HepG2 (cell line): Measurements from ENCODE around the gene PML. TPM values are rescaled to one million over a fixed set of nuclear protein-coding genes. Genes with fewer than 3 reads are reported as not detected.

Experiments used
- ATAC-seq: fragments of 200-7000 bp; cut with Tn5 transposase; 3 replicates; pipeline ENCODE4 v1.9.1; 2020; ENCODE audit warnings: mild to moderate bottlenecking, moderate library complexity
- BruUV-seq: library from RNA; stranded (reverse); fragments of 400-500 nt; replicated peaks from 2 replicates; lab custom pipeline; 2021; lab: Mats Ljungman, UMichigan
- CTCF ChIA-PET: fragments of 300-600 bp; formaldehyde crosslinking; extraction: SDS; loops from one replicate; lab custom pipeline; 2021; ENCODE audit warnings: low total read pairs, inconsistent platforms, low intra/inter-chr PET ratio; lab: Yijun Ruan, JAX
- POLR2A ChIA-PET: fragments of 350-600 bp; sonication (Branson Sonifier 250); formaldehyde crosslinking; loops from one replicate; lab custom pipeline; 2020; ENCODE audit warnings: antibody characterized with exemption, inconsistent platforms; lab: Yijun Ruan, JAX
- DNase-seq: peaks from one replicate; pipeline ENCODE4 v3.0.0-alpha.2; 2015; ENCODE audit warnings: low spot score
- FAIRE-seq: peaks from 3 replicates; lab custom pipeline; 2011; peaks lifted over from hg19 to GRCh38; lab: Jason Lieb, UNC
- H2AFZ ChIP-seq: one replicate; pipeline ENCODE4 v1.6.1; 2011; ENCODE audit warnings: low read length, inconsistent platforms
- H3K27ac ChIP-seq: fragments of 300-600 bp; 3 replicates; pipeline ENCODE4 v1.8.0; 2011; ENCODE audit warnings: mixed run types, mild to moderate bottlenecking, mixed read lengths, low read length, inconsistent platforms; ENCODE audit not compliant: insufficient read depth; ENCODE audit errors: extremely low read length
- H3K27me3 ChIP-seq, 2 experiments: fragments of 200-600 bp in 1 of 2; 2 replicates in 1 of 2; 3 replicates in 1 of 2; pipeline versions ENCODE4 v1.6.0 to v1.8.0; 2011; ENCODE audit warnings: low read length in 2 of 2, mild to moderate bottlenecking in 2 of 2, moderate library complexity in 2 of 2, inconsistent platforms in 1 of 2; ENCODE audit not compliant: insufficient read depth in 2 of 2, control insufficient read depth in 1 of 2
- H3K36me3 ChIP-seq, 2 experiments: fragments of 200-600 bp in 1 of 2; replicated peaks in 1 of 2; 2 replicates in 1 of 2; 3 replicates in 1 of 2; pipeline versions ENCODE4 v1.5.1 to v1.8.0; 2011; ENCODE audit warnings: low read length in 2 of 2, inconsistent platforms in 1 of 2; ENCODE audit not compliant: insufficient read depth in 2 of 2, control insufficient read depth in 1 of 2
- H3K4me1 ChIP-seq: 2 replicates; pipeline ENCODE4 v1.5.1; 2012; ENCODE audit warnings: low read length, inconsistent platforms; ENCODE audit not compliant: insufficient read depth
- H3K4me2 ChIP-seq: 2 replicates; pipeline ENCODE4 v1.6.0; 2011; ENCODE audit warnings: low read depth, low read length, inconsistent platforms
- H3K4me3 ChIP-seq, 3 experiments: fragments of 200-600 bp in 1 of 3; sonication (generic), shearing (Covaris generic) in 1 of 3; replicated peaks in 1 of 3; 2 replicates each; pipeline ENCODE4 v1.5.1; 2011 to 2016; ENCODE audit warnings: low read length in 3 of 3, inconsistent platforms in 2 of 3, low read depth in 2 of 3, mild to moderate bottlenecking in 2 of 3, control low read depth in 1 of 3, mixed read lengths in 1 of 3; ENCODE audit not compliant: insufficient read depth in 1 of 3
- H3K79me2 ChIP-seq: one replicate; pipeline ENCODE4 v1.6.1; 2011; ENCODE audit warnings: low read length, inconsistent platforms; ENCODE audit not compliant: insufficient read depth
- H3K9ac ChIP-seq: 2 replicates; pipeline ENCODE4 v1.6.0; 2011; ENCODE audit warnings: mild to moderate bottlenecking, low read depth, low read length, inconsistent platforms; ENCODE audit not compliant: insufficient read depth
- H3K9me3 ChIP-seq: 2 replicates; pipeline ENCODE4 v1.5.1; 2012; ENCODE audit warnings: mild to moderate bottlenecking, low read length
- H4K20me1 ChIP-seq: 2 replicates; pipeline ENCODE4 v1.6.0; 2011; ENCODE audit warnings: inconsistent platforms, mild to moderate bottlenecking, low read length, moderate library complexity; ENCODE audit not compliant: insufficient read depth
- DRAP1 ChIP-seq: IDR thresholded peaks from 2 replicates; pipeline ENCODE4 v1.6.1; 2016; ENCODE audit warnings: missing genetic modification reagents, missing compliant biosample characterization
- FOSL2 ChIP-seq: sonication (generic); formaldehyde crosslinking; IDR thresholded peaks from 2 replicates; pipeline ENCODE4 v1.4.0; 2020; ENCODE audit warnings: missing genetic modification reagents
- KAT2B ChIP-seq: fragments of 150-350 bp; IDR thresholded peaks from 2 replicates; pipeline ENCODE4 v1.6.1; 2014; ENCODE audit warnings: low read depth, low read length, borderline replicate concordance
- KAT8 ChIP-seq: IDR thresholded peaks from 2 replicates; pipeline ENCODE4 v1.6.1; 2016; ENCODE audit warnings: missing genetic modification reagents, missing compliant biosample characterization
- KLF15 ChIP-seq: sonication (generic); formaldehyde crosslinking; IDR thresholded peaks from 2 replicates; pipeline ENCODE4 v1.8.1; 2023; ENCODE audit warnings: borderline replicate concordance, mild to moderate bottlenecking, inconsistent platforms, missing genetic modification reagents, mixed read lengths
- SYNCRIP ChIP-seq: fragments of 200-400 bp; formaldehyde crosslinking; IDR thresholded peaks from 2 replicates; pipeline ENCODE4 v1.6.1; 2018; ENCODE audit warnings: mild to moderate bottlenecking, low read depth, low read length; ENCODE audit not compliant: insufficient read depth
- THYN1 ChIP-seq: sonication (generic); formaldehyde crosslinking; IDR thresholded peaks from 2 replicates; pipeline ENCODE4 v1.8.1; 2023; ENCODE audit warnings: low read depth, mild to moderate bottlenecking, moderate library complexity, missing genetic modification reagents, borderline replicate concordance
- ZC3H13 ChIP-seq: sonication (generic); formaldehyde crosslinking; IDR thresholded peaks from 2 replicates; pipeline ENCODE4 v1.8.1; 2023; ENCODE audit warnings: mild to moderate bottlenecking, missing genetic modification reagents, moderate library complexity
- ZSCAN30 ChIP-seq: sonication (generic); formaldehyde crosslinking; IDR thresholded peaks from 2 replicates; pipeline ENCODE4 v1.5.0; 2020; ENCODE audit warnings: mild to moderate bottlenecking, missing genetic modification reagents
- WGBS: methylation state at CpG from one replicate; pipeline ENCODE4 v1.1.6; 2017; ENCODE audit warnings: low lambda C conversion rate; 5-methylcytosine and 5-hydroxymethylcytosine counted together
- in situ Hi-C: cut with HindIII; loops from 2 replicates; pipeline ENCODE4 v1.10.0; 2017; ENCODE audit warnings: low pct_unique_long_range_greater_than_20kb; ENCODE audit not compliant: extremely low pct_ligation_motif_present
- intact Hi-C: fragments of 100-400 bp; cut with micrococcal nuclease; formaldehyde crosslinking; loops from one replicate; pipeline ENCODE4 v1.10.0; 2022; ENCODE audit not compliant: unreplicated experiment
- polyA plus RNA-seq, 8 experiments: library from polyadenylated mRNA; depleted of rRNA in 3 of 8; stranded (reverse) in 7 of 8; unstranded in 1 of 8; fragments of >200 nt; fragmentation: Illumina TruSeq in 4 of 8; extraction: Trizol in 4 of 8; gene quantifications; 2 replicates each; pipeline versions ENCODE4 v1.2.1 to v1.2.3, GENCODE V29; 2011 to 2016; ENCODE audit warnings: low read depth in 4 of 8, missing spikeins in 1 of 8, mixed read lengths in 1 of 8; ENCODE audit not compliant: insufficient read depth in 1 of 8
- total RNA-seq, 5 experiments: library from RNA; depleted of rRNA; stranded (reverse); fragments of >200 nt; fragmentation: Illumina TruSeq; extraction: Trizol; gene quantifications; 2 replicates each; pipeline ENCODE4 v1.2.3, GENCODE V29; 2016; ENCODE audit warnings: low read depth in 1 of 5

PML gene
- total and polyA plus RNA-seq, 2 of the 13 experiments (the other 11 are each of a cell fraction or from before 2014, with no cell fraction given): 2.9 to 3.9 TPM

GRCh38 chr15:74032606-74033561 lies 38.4 kb downstream of the PML start:
- no peak for FAIRE-seq
- Histone ChIP-seq H3K79me2 (no peaks in the 10 kb centered on the region), H3K9ac (no peak overlapping the region), H4K20me1 (no peaks in the 10 kb centered on the region), H3K9me3 (no peaks in the 10 kb centered on the region), H3K27ac (no peak overlapping the region), H3K4me2 (no peak overlapping the region), H3K4me3 (no peak overlapping the region), H3K36me3 (peaks cover 4 to 18% of the 10 kb centered on the region in 2 experiments; a peak in 3 of 5 replicates), H3K4me1 (no peaks in the 10 kb centered on the region), H3K27me3 (no peaks in the 10 kb centered on the region), H2AFZ (no peak overlapping the region)
- intact Hi-C loops (no loop called here), in situ Hi-C loops (no loop called here)
- 93% methylated on average over 15 of the region's 16 CpGs for WGBS
- ChIA-PET POLR2A (no interaction called here), CTCF (no interaction called here)
- TF ChIP-seq KAT8 (CRISPR knock-in tag) (no peak), FOSL2 (CRISPR knock-in tag) (no peak), ZSCAN30 (CRISPR knock-in tag) (no peak), KLF15 (no peak)
- ATAC-seq: no peak
- no TSS peak for BruUV-seq
- DNase-seq: no peak

- no peaks in the 10 kb centered on the region for H4K20me1 ChIP-seq
These were observed 39.8 kb downstream of the PML start for GRCh38 chr15:74034206-74034755.

More at GRCh38 chr15:74034206-74034755, 39.8 kb downstream of the PML start:
- Histone ChIP-seq H3K27ac (no peak overlapping the region), H3K9me3 (no peaks in the 10 kb centered on the region), H3K4me2 (no peak overlapping the region), H2AFZ (no peak overlapping the region), H3K79me2 (no peaks in the 10 kb centered on the region), H3K36me3 (peaks cover 4 to 18% of the 10 kb centered on the region in 2 experiments; a peak in 3 of 5 replicates), H3K27me3 (no peaks in the 10 kb centered on the region), H3K4me3 (no peak overlapping the region), H3K9ac (no peak overlapping the region), H3K4me1 (no peaks in the 10 kb centered on the region)
- CTCF ChIA-PET: no interaction called here
- no peak for TF ChIP-seq DRAP1 (CRISPR knock-in tag)
- TF ChIP-seq SYNCRIP: no peak
- no peak for TF ChIP-seq ZC3H13 (CRISPR knock-in tag)
- TF ChIP-seq KAT2B: no peak
- no peak for TF ChIP-seq THYN1 (CRISPR knock-in tag)
- DNase-seq (no peak), ATAC-seq (no peak), FAIRE-seq (no peak)
- POLR2A ChIA-PET: no interaction called here
- in situ Hi-C loops: no loop called here
- BruUV-seq: no TSS peak
- intact Hi-C loops: no loop called here
- 91% methylated on average over 10 of the region's 10 CpGs for WGBS
